ENCODE results near the gene DUSP15.

GRCh38 chr20:31831771-31832306 is 38.5 kb downstream of the DUSP15 start:
- TF ChIP-seq CTCF (conservative IDR thresholded peaks at IDR 0.05), result no peak
- no peak for TF ChIP-seq ZFX (IDR thresholded peaks at IDR 0.05)

All from C4-2B (cell line).